RPMI8226 (cell line): ENCODE measurements around the gene CTNNA1.

Experiments used
- DNase-seq: peaks from one replicate; pipeline ENCODE4 v3.0.0-alpha.2; 2015

CTNNA1 gene

DNA sequence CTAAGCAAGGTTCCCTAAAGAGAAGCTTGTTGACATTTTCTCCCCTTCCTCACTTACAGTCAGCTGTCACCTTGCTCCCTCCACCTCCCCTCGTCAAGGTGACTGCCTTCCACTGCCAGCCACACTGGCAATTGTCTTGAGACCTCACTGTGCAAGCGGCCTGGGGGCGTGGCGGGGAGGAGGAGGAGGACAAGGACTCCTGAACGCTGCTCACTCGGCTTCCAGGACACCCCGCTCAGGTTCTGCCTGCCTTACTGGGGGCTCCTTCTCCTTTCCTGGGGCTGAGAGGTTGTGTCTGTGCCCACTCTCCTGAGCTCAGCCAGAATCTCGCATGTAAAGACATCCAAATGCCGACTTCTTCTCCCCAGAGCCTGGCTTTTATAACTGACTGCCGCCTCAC lies 182.2 kb downstream of the CTNNA1 start:
- DNase-seq, result no peak

DNA sequence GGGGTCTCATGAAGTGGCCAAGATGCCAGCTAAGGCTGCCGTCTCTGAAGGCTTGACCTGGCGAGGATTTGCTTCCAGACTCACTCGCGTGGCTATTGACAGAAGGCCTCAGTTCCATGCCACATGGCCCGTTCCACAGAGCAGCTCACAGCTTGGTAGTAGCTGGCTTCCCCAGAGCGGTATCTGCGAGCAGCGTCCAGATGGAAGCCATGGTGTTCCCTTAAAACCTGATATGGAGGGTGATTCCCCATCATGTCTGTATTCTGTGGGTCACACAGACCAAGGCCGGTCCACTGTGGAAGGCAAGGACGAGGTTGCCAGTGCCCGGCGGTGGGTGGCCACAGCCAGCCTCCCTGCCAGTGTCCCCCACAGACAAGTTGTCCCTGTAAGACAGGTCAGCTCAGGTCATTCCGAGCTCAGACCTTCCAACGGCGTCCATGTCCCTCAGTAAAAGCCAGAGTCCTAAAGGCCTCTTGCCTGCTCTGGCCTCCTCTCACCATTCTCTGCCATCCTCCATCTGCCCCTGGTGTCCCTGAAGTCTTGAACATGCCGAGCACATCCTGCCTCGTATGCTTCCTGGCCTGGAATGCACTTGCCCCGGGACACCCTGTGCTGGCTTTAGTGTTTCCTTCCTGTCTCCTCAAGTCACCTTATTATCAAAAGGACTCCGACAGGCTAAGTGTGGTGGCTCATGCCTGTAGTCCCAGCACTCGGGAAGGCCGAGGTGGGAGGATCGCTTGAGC lies 183.2 kb downstream of the CTNNA1 start:
- no peak for DNase-seq

DNA sequence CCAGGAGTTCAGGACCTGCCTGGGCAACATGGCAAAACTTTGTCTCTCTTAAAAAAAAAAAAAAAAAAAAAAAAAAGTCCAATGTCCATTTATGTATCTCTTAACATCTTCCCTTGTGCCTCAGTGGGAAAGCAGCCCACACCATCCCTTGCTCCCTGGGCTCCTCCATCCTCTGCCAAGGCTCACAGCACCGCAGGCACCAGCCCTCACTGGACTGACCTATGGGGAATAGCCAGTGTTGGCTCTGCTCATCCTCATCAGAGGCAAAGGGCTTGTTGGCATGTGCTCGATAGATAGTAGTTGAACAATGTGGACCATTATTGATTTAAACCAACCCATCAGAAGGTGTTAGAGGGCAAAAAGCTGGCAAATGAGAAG lies 183.7 kb downstream of the CTNNA1 start:
- no peak for DNase-seq

DNA sequence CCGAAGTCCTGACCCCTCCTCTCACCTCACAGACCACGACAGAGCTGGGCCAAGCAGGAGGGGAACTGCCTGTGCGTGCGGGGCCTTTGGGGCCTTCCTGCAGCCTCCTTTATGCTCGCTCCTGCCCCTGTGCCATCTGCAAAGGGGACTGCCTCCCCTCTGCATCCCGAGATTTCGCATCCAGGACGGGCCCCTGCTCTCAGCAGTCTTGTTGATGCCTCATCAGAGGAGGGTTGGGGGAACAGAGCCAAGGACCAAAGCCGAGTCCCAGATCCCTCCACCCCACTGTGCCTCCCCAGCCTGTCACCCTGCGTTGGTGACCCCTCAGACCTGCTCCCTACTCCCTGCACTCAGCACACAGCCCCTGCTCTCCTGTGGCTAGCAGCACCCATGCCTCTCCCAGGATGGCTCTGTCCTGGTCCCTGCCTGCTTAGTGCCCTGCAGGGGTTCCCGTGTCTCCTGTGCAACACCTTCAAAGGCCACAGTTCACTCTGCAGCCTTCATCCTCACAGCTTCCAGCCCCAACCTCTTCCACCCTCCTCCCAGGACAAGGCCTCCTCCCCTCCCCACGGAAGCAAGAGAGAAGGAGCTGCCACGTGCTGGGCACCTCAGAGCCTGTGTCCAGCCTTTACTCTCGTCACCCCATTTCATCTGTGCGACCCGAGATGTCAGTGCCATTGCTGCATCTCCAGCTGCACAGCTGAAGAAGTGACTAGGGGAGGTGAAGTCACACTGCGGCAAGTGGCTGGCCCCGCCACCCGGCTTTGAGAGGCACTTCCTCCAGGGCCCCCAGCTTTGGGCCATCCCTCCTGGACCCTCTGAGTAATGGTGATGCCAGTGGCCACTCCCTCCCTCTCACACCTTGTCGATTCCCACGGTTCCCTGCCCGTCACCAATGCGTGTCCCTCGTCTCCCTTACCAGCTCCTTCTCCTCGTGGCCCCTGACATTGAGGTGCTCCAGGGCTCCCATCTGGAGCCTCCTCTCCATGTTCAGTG lies 184.5 kb downstream of the CTNNA1 start:
- no peak for DNase-seq

DNA sequence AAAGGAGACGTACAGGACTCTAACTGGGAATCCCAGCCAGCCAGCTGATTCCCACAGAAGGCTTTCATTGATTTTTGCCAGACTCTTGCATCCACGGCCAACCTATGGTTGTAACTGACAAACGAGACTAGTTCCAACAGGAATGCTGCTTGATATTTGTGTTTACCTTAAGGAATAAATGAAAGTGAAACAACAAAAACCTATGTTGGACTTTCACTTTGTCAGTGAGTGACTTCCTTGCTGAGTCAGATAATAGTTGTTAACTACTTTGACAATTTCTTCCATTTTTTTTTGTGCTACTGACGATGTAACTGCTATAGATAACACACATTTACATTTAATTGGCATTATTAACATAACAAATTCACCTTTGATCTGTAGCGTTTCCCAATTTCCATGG lies 185.3 kb downstream of the CTNNA1 start:
- DNase-seq, result no peak

DNA sequence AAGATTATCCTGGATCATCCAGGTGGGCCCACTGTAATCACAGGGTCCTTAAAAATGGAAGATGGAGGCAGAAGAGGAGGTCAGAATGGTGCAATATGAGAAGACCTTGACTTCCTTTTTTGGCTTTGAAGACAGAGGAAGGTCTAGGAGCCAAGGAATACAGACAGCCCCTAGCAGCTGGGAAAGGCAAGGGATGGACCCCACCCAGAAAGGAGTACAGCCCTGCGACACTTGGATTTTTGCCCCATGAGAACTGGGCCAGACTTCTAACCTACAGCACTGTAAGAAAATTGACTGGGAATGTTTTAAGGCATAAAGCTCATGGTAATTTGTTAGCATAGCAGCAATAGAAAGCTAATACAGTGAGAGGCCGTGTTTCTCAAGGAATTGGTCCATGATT lies 188.8 kb downstream of the CTNNA1 start:
- no peak for DNase-seq

DNA sequence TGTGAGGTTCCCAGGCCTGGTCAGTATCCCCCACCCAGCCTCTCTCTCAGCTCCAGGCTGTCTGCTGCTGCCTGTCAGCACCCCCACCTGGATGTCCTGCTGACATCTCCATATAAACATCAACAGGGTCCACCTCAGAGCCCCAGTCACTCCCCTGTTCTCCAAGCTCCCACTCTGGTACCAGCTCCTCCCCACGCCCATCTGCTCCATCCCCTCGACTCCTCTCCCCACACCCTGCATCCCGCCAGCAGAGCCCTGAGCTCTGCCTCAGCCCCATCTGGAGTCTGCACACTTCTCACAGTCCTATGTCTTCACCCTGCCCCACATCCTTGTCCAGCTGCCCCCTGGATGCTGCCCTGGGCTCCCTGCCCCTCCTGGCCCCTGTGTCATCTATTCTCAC lies 189.6 kb downstream of the CTNNA1 start:
- DNase-seq, result no peak

DNA sequence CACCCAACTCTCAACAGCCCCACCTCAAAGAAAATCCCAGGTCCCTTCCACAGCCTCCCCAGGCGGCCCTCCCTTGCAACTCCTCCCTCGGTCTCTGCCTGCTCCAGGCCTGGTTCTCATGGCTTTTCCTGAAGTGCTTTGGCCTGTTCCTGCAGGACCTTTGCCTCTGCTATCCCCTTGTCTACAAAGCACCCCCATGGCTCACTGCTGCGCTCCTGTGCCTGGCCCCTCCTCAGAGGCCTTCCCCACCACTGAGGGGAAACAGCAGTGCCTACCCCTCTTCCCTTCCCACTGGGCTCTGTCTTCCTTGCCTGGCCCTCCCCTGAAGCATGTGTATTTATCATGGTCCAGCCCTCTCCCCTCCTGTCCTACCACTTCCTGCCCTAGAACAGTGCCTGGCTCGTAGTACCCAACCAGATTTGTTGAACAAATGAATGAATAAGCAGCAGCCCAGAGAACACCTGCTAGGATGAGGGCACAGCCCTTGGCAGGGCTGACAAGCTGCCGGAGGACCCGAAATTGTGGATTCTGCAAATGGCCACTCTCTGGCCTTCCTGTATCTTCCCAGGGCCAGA lies 190.5 kb downstream of the CTNNA1 start:
- no peak for DNase-seq

DNA sequence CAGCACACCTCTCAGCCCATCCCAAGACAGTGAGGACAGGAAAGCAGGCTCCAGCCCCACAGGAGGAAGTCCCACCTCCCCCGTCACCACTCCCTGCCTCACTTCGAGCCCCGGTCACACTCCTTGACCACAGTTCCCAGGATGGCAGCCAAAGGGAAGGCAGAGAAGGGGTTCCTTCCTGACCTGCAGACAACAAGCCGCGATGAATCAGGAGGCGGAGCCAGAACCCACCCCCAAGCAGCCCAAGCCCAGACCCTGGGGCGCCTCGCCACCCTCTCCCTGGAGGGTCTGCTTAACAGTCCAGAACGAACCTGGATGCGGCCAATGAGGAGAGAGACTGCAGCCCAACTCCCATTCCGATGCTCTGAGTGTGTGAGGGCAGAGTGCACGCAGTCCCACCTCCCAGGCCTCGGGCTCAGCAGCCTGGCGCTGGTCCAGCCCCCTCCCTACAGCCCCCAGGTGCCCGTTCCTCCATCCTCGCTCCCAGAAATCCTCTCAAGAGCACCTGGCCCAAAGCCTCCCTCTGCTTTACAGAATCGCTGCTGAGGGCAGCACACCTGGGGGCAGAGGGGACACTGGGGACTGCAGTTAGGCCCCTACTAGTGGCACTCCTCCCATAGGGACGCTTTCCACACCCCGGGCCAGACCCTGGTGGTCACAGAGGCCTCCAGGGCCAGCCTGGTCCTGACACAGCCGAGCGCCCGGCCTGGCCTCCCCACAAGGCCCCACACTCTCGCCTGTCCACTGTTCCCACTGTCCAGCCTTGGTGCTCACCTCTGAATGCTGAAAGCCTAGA lies 191.5 kb downstream of the CTNNA1 start:
- no peak for DNase-seq

DNA sequence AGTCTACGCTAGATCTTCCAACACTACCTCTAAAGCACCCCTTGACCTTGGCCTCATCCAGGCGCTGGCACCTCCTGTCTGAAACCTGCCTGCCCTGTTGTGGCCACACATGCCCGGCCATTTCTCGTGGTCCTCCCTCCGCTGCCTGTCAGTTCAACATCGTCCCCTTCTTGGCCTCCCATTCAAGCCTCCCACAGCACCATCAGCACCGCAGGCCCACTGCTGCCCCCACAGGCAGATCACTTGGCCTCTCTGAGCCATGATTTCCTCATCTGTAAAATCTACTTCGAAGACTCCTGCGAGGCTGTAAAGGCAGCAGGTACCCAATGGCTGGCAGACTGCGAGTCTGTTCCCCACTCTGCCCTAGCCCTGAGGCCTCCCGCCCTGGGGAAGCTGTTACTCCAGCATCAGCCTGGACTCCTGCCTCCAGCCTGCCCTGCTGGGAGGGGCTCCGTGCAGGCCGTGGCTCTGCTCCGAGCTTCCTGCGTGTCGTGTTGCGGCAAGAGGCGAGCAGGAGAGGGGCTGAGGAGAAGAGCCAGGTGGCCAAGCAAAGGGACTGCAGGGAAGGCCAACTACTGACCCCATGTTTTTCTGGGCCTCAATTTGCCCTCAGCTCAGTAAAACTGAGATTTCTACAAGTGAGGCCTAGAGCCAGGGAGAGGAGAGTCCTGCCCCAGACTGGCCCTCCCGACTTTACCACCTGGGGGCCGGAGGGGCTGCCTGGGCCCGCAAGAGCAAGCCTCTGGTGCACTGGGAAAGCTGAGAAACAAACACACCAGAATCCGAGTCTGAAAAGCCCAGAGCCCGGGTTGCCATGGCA lies 192.4 kb downstream of the CTNNA1 start:
- DNase-seq, result no peak

DNA sequence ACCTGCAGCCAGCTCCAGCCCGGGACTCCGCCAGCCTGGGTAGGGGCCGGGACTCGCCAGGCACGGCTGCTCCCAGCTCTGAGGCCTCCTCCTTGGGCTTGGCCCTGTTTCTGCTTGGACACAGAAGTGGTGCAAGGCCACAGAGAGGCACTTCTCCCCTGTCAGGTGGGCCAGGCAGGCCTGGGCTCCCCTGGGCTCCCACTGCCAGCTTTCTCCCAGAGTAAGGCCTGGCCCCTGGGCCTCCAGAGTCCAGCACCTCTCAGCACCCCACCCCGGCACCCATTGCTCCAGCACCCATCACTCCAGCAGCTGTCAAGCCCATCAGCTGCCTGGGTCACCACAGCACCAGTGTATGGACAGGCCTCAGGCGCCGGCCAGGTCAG lies 193.0 kb downstream of the CTNNA1 start:
- DNase-seq, result no peak

DNA sequence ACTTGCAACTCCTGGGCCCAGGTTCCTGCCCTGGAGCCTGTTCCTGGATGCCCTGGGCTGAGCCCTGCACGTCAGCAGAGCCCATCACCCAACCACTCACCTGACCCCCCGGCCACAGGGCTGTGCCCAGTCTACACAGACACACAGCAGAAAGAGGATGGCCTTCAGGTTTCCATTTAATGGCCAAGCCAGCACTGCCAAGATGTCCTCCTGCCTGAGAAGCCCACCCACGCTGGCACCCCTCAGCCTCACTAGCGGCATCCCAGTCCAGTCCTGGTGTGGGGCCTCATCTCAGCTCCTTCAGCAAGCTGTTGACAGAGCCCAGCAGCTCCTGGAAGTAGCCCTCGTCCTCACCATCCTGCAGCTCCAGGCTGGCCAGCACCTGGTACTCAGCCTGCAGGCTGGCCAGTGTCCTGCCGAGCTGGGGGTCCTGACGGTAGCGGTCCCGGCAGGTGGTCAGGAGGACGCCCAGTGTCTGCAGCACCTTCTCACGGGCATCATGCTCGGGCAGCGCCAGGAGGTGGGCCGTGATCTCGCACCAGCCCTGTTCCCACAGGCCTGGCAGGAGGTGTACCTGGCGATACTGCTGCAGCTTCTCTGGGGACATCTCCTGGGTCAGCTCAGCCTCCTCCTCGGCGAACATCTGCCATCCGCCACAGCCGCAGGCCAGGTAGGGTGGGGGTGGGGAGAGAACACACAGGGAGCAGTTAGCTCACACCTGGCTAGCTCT lies 193.8 kb downstream of the CTNNA1 start:
- no peak for DNase-seq

DNA sequence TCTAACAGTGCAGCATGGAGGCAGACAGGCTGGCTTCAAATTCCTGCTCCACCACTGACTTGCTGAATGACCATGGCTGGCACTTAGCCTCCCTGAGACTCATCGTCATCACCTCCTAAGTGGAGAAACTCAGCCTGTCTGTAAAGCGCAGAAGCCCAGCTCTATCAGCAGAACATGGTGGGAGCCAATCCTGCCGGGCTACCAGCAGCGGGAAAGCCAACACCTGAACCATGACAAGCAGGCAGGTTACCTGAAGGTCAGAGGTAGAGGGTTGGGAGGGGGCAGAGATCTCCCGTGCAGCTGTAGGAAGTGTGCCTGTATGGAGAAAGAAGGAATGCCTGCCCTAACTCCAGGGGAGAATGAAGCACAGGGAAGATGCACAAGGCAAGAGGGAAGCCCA lies 194.6 kb downstream of the CTNNA1 start:
- DNase-seq, result no peak

DNA sequence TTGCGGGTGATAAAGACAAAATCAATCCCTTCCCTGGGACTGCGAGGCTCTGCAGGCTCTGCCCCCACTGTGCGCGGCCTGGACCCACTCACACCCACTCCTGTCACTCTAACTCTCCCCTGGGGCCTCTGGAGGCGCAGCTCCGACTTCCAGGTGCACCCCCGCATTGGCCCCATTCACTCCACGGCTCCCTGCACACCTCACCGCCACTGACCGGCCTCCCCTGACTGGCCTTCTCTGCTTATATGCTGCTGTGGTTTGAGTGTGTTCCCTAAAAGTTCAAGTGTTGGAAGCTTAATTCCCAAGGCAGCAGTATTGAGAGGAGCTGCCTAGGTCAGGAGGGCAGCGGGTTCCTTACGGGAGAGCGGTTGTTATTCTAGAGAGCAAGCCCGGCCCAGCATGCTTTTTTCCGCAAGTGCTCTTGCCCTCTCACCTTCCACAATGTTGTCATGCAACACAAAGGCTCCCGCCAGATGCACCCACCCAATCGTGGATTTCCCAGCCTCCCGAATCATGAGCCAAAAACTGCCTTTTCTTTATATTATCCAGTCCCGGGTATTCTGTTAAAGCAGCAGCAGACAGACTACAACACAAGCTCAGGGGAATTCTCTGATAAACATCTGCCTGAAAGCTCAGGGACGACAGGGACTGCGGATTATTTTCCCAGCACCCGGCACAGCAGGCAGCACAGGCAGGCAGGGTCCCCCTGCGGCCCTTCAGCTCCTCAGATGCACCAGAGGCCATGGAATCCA lies 195.4 kb downstream of the CTNNA1 start:
- no peak for DNase-seq

DNA sequence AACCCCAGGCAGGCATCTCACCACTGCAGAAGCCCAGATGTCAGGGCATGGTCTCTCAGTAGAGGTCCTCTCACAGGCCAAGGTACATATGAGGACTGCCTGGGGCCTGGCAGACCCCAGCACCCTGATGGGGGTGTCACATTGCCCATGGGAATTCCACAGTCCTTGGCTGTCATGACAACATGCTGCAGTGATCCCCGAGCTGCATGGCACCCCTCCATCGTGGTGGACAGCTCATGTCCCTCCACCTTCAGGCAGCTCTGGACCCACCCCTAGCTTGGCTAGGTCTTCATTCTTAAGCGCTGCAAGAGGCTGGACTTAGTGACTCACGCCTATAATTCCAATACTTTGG lies 196.0 kb downstream of the CTNNA1 start:
- DNase-seq, result no peak

DNA sequence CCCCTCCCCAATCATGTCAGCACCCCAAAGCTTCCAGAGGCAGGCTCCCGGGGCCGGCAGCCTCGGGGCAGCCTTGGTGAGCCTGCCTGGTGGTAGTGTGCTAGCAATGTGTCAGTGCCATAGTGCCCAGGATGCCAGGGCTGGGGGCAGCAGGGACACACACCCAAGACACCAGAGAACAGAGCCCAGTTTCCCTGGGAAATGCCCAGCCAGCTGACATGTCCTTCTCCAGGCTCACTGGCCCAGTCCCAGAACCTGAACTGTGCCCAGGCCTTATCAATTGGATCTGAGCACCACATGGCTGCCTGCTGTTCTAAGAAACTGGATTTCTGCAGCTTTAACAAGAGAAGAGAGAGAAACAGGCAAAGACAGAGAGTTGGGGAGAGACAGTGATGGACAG lies 196.8 kb downstream of the CTNNA1 start:
- no peak for DNase-seq

DNA sequence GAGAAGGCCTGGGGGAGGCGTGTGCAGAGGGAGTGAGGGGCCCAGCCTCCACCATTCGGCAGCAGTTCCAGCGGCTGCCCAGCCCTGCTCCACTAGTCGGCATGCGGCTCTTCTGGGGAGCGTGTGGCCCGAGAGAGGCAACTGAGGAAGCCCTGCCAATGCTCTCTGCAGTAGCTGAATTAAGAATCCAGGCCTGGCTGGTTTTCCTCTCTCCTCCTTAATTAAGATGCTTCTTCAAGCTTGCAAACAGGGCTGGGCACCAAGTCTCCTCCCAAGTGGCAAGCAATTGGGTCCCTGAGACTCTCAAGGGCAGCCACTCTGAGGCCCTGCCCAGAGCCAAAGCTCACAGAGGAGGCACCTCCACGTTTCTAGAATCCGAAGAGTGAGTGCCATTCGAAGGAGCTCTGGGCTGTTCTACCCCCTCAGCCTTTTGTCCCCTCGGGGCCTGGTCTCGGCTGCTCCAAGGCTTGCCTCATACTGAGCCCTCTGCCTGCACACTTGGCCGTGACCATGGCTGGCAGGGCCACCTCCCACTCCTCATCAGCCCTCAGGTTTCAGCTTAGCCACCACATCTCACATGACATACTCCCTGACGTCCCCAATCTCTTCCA lies 197.3 kb downstream of the CTNNA1 start:
- DNase-seq, result no peak

DNA sequence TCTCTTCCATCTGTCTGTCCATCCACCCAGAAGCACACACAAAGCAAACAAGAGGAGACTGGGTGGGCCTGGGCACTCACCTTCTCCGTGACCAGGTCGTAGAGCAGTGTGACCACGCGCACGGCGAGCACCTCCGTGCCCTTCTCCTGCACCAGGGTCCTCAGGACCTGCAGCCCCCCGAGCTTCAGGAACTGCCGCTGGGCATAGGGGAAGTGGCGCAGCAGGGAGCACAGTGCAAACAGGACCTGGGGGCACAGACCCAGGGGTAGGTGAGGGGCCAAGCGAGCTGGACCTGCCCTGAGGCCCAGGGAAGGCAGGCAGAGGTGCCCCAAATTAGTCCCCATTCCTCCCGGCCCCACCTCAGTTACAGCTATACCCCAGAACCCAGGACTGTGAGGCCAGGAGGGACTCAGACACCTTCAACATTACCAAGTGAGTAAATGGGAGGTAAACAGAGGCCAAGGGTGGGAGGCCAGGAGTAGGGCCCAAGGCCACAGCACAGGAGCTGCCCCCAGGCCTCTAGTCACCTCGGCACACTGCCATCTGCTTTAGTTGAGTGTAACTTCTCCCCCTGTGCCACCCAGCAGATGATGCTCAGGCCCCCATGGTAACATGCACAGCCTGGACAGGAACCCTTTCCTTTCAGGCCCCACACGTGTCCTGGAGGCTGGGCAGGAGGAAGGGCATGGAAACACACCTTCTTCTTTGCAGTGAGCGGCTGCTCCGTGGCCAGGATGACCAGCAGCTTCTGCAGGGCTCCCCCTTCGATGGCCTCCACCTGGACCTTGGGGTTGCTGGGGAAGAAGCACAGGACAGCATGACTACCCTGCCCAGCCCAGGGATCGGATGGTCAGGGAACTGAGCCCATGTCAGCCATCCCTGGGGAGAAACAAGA lies 198.1 kb downstream of the CTNNA1 start:
- DNase-seq, result no peak
